ENCODE measurements around the gene SPATS2. TPM values are rescaled to one million over a fixed set of nuclear protein-coding genes. Genes with fewer than 3 reads are reported as not detected.

The SPATS2 gene
- total RNA-seq, 1 donor from 2014 or later = 46.3 TPM

GRCh38 chr12:49518914-49519573 is 151.8 kb downstream of the SPATS2 start:
- Mint-ChIP-seq H3K4me1 (ENCODE audit: low read depth, unreplicated experiment) (peaks cover 18% of the 10 kb centered on the region), H3K4me3 (ENCODE audit: unreplicated experiment) (no peak overlapping the region), H3K36me3 (ENCODE audit: low read depth, unreplicated experiment) (peaks cover 7% of the 10 kb centered on the region), H3K27me3 (ENCODE audit: low read depth, unreplicated experiment) (no peaks in the 10 kb centered on the region), H3K9me3 (ENCODE audit: unreplicated experiment) (no peaks in the 10 kb centered on the region), H3K27ac (ENCODE audit: unreplicated experiment) (no peak overlapping the region)
- peaks cover 16% of the 10 kb centered on the region for H3K36me3 ChIP-seq (ENCODE audit: insufficient read depth, low read length)
- no peaks in the 10 kb centered on the region for H3K9me3 ChIP-seq (ENCODE audit: insufficient read depth, low read depth, low read length)
- H3K79me2 ChIP-seq (ENCODE audit: insufficient read depth, low read length) = no peaks in the 10 kb centered on the region
- no peaks in the 10 kb centered on the region for H3K27me3 ChIP-seq (ENCODE audit: insufficient read depth, low read length)
- TF ChIP-seq, protein P1, sequence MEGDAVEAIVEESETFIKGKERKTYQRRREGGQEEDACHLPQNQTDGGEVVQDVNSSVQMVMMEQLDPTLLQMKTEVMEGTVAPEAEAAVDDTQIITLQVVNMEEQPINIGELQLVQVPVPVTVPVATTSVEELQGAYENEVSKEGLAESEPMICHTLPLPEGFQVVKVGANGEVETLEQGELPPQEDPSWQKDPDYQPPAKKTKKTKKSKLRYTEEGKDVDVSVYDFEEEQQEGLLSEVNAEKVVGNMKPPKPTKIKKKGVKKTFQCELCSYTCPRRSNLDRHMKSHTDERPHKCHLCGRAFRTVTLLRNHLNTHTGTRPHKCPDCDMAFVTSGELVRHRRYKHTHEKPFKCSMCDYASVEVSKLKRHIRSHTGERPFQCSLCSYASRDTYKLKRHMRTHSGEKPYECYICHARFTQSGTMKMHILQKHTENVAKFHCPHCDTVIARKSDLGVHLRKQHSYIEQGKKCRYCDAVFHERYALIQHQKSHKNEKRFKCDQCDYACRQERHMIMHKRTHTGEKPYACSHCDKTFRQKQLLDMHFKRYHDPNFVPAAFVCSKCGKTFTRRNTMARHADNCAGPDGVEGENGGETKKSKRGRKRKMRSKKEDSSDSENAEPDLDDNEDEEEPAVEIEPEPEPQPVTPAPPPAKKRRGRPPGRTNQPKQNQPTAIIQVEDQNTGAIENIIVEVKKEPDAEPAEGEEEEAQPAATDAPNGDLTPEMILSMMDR (IDR thresholded peaks at IDR 0.05; ENCODE audit: insufficient read depth, low read depth, low read length) = no peak
- TF ChIP-seq EZH2 (IDR thresholded peaks at IDR 0.05; ENCODE audit: insufficient read depth, low read length) = no peak
- H3K4me1 ChIP-seq (ENCODE audit: insufficient read depth, low read length) = peaks cover 20% of the 10 kb centered on the region
- FAIRE-seq (no peak), DNase-seq (ENCODE audit: low read depth) (peak; percentile 57)
- no peak overlapping the region for H3K4me2 ChIP-seq (ENCODE audit: low read length)
- no peaks in the 10 kb centered on the region for H4K20me1 ChIP-seq (ENCODE audit: insufficient read depth, low read length)
- no peak overlapping the region for H3K4me3 ChIP-seq (ENCODE audit: insufficient read depth, low read depth, low read length)
- H2AFZ ChIP-seq (ENCODE audit: low read depth, low read length) = no peak overlapping the region
- no peak overlapping the region for H3K9ac ChIP-seq (ENCODE audit: low read length)
- no peak overlapping the region for H3K27ac ChIP-seq (ENCODE audit: low read depth, low read length)

DNA sequence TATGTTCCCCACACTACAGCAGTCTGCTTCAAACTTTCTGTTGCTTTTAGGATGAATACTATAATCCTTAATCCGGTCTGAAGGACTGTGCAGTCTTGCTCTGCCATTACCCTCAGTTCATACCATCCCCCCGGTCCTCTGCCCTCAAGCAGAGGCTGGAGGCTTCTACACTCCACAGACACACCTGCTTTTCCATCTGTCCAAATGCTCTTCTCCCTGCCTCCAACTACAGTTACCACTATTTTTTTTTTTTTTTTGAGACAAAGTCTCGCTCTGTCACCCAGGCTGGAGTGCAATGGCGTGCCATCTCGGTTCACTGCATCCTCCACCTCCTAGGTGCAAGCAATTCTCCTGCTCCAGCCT is 152.3 kb downstream of the SPATS2 start:
- Histone ChIP-seq H3K4me3 (ENCODE audit: insufficient read depth, low read depth, low read length) (no peak overlapping the region), H3K79me2 (ENCODE audit: insufficient read depth, low read length) (no peaks in the 10 kb centered on the region), H3K4me2 (ENCODE audit: low read length) (no peak overlapping the region), H3K9ac (ENCODE audit: low read length) (no peak overlapping the region), H2AFZ (ENCODE audit: low read depth, low read length) (no peak overlapping the region), H3K36me3 (ENCODE audit: insufficient read depth, low read length) (peaks cover 21% of the 10 kb centered on the region), H3K27ac (ENCODE audit: low read depth, low read length) (no peak overlapping the region), H3K4me1 (ENCODE audit: insufficient read depth, low read length) (peaks cover 18% of the 10 kb centered on the region), H4K20me1 (ENCODE audit: insufficient read depth, low read length) (no peaks in the 10 kb centered on the region), H3K9me3 (ENCODE audit: insufficient read depth, low read depth, low read length) (no peaks in the 10 kb centered on the region), H3K27me3 (ENCODE audit: insufficient read depth, low read length) (no peaks in the 10 kb centered on the region)
- Mint-ChIP-seq H3K4me3 (ENCODE audit: unreplicated experiment) (no peak overlapping the region), H3K36me3 (ENCODE audit: low read depth, unreplicated experiment) (peaks cover 7% of the 10 kb centered on the region), H3K27ac (ENCODE audit: unreplicated experiment) (no peak overlapping the region), H3K4me1 (ENCODE audit: low read depth, unreplicated experiment) (peaks cover 18% of the 10 kb centered on the region), H3K27me3 (ENCODE audit: low read depth, unreplicated experiment) (no peaks in the 10 kb centered on the region), H3K9me3 (ENCODE audit: unreplicated experiment) (no peaks in the 10 kb centered on the region)
- no peak for FAIRE-seq
- no peak for TF ChIP-seq EZH2 (IDR thresholded peaks at IDR 0.05; ENCODE audit: insufficient read depth, low read length)
- TF ChIP-seq, protein P1 (IDR thresholded peaks at IDR 0.05; ENCODE audit: insufficient read depth, low read depth, low read length) = no peak
- no peak for DNase-seq (ENCODE audit: low read depth)

- DNase-seq (ENCODE audit: low read depth) (no peak), FAIRE-seq (no peak)
- H3K4me3 ChIP-seq (ENCODE audit: insufficient read depth, low read depth, low read length) = no peak overlapping the region
- H3K27me3 Mint-ChIP-seq (ENCODE audit: low read depth, unreplicated experiment) = no peaks in the 10 kb centered on the region
- TF ChIP-seq EZH2 (IDR thresholded peaks at IDR 0.05; ENCODE audit: insufficient read depth, low read length) = no peak
- TF ChIP-seq, protein P1 (IDR thresholded peaks at IDR 0.05; ENCODE audit: insufficient read depth, low read depth, low read length) = no peak
- H3K36me3 ChIP-seq (ENCODE audit: insufficient read depth, low read length) = peaks cover 38% of the 10 kb centered on the region
- H3K27ac ChIP-seq (ENCODE audit: low read depth, low read length) = no peak overlapping the region
- H3K9me3 ChIP-seq (ENCODE audit: insufficient read depth, low read depth, low read length) = no peaks in the 10 kb centered on the region
- H3K27me3 ChIP-seq (ENCODE audit: insufficient read depth, low read length) = no peaks in the 10 kb centered on the region
- no peak overlapping the region for H3K4me3 Mint-ChIP-seq (ENCODE audit: unreplicated experiment)
- no peak overlapping the region for H3K4me2 ChIP-seq (ENCODE audit: low read length)
- no peak overlapping the region for H3K27ac Mint-ChIP-seq (ENCODE audit: unreplicated experiment)
- no peak overlapping the region for H2AFZ ChIP-seq (ENCODE audit: low read depth, low read length)
- H3K9me3 Mint-ChIP-seq (ENCODE audit: unreplicated experiment) = no peaks in the 10 kb centered on the region
- H3K9ac ChIP-seq (ENCODE audit: low read length) = no peak overlapping the region
- no peaks in the 10 kb centered on the region for H3K79me2 ChIP-seq (ENCODE audit: insufficient read depth, low read length)
- peaks cover 9% of the 10 kb centered on the region for H3K4me1 Mint-ChIP-seq (ENCODE audit: low read depth, unreplicated experiment)
- H3K36me3 Mint-ChIP-seq (ENCODE audit: low read depth, unreplicated experiment) = peaks cover 21% of the 10 kb centered on the region
- peaks cover 7% of the 10 kb centered on the region for H3K4me1 ChIP-seq (ENCODE audit: insufficient read depth, low read length)
- no peaks in the 10 kb centered on the region for H4K20me1 ChIP-seq (ENCODE audit: insufficient read depth, low read length)
These were observed 154.1 kb downstream of the SPATS2 start for GRCh38 chr12:49521389-49521788.
